ENCODE measurements around the gene RPS6KA2.

- no peak for TF ChIP-seq EZH2phosphoT487 (IDR thresholded peaks at IDR 0.05; ENCODE audit: insufficient read depth, low read depth)
- no peak for TF ChIP-seq EZH2 (IDR thresholded peaks at IDR 0.05; ENCODE audit: insufficient read depth, poor library complexity, severe bottlenecking)
Measured at GRCh38 chr6:166654573-166654972, 27.5 kb upstream of the RPS6KA2 start.

All from GM23248 (cell line).